Panc1 (cell line): ENCODE measurements around the gene CACNA1B. TPM values are rescaled to one million over a fixed set of nuclear protein-coding genes. Genes with fewer than 3 reads are reported as not detected.

Experiments
- ATAC-seq: fragments of 200-7000 bp; cut with Tn5 transposase; 2 replicates; pipeline ENCODE4 v1.9.1; 2020; ENCODE audit warnings: mild to moderate bottlenecking, moderate library complexity
- BruUV-seq: library from RNA; stranded (reverse); fragments of 400-500 nt; replicated peaks from 2 replicates; lab custom pipeline; 2021; lab: Mats Ljungman, UMichigan
- CTCF ChIA-PET: fragments of 300-600 bp; sonication (Branson Sonifier 250); formaldehyde crosslinking; loops from one replicate; lab custom pipeline; 2022; ENCODE audit warnings: antibody characterized with exemption; lab: Charles Lee
- POLR2A ChIA-PET: fragments of 300-600 bp; sonication (Branson Sonifier 250); formaldehyde crosslinking; loops from one replicate; lab custom pipeline; 2022; ENCODE audit warnings: antibody characterized with exemption; lab: Charles Lee
- DNase-seq: peaks from one replicate; pipeline ENCODE4 v3.0.0-alpha.2; 2010; ENCODE audit warnings: low read depth, low spot score
- H3K27ac ChIP-seq: 2 replicates; pipeline ENCODE4 v1.5.1; 2011; ENCODE audit warnings: mild to moderate bottlenecking, low read length, inconsistent platforms
- H3K27me3 ChIP-seq: fragments of 200-500 bp; sonication (Bioruptor generic); 2 replicates; pipeline ENCODE4 v1.6.0; 2014; ENCODE audit warnings: low read length, inconsistent platforms; ENCODE audit not compliant: control insufficient read depth, insufficient read depth
- H3K36me3 ChIP-seq: fragments of 200-500 bp; sonication (Bioruptor generic); 2 replicates; pipeline ENCODE4 v1.5.1; 2014; ENCODE audit warnings: inconsistent platforms, mild to moderate bottlenecking, low read length, moderate library complexity; ENCODE audit not compliant: control insufficient read depth, insufficient read depth
- H3K4me1 ChIP-seq: 2 replicates; pipeline ENCODE4 v1.5.1; 2011; ENCODE audit warnings: inconsistent platforms, mild to moderate bottlenecking, low read length, moderate library complexity; ENCODE audit not compliant: control insufficient read depth, insufficient read depth
- H3K4me3 ChIP-seq, 2 experiments: 2 replicates each; pipeline ENCODE4 v1.5.1; 2011 to 2012; ENCODE audit warnings: low read depth in 2 of 2, low read length in 2 of 2, mild to moderate bottlenecking in 2 of 2, inconsistent platforms in 1 of 2, moderate library complexity in 1 of 2
- H3K9me3 ChIP-seq: fragments of 200-500 bp; sonication (Bioruptor generic); 2 replicates; pipeline ENCODE4 v1.5.1; 2014; ENCODE audit warnings: low read depth, mild to moderate bottlenecking, inconsistent platforms, low read length, moderate library complexity; ENCODE audit not compliant: control insufficient read depth, insufficient read depth
- POLR2AphosphoS5 ChIP-seq: IDR thresholded peaks from 2 replicates; pipeline ENCODE4 v1.6.1; 2012; ENCODE audit warnings: mild to moderate bottlenecking, low read depth, low read length, moderate library complexity
- SIN3A ChIP-seq: IDR thresholded peaks from 2 replicates; pipeline ENCODE4 v1.6.1; 2012; ENCODE audit warnings: low read depth, mild to moderate bottlenecking, low read length, moderate library complexity, borderline replicate concordance; ENCODE audit not compliant: insufficient read depth
- TCF7L2 ChIP-seq: IDR thresholded peaks from 2 replicates; pipeline ENCODE4 v1.6.1; 2011; ENCODE audit warnings: mild to moderate bottlenecking, low read depth, low read length, inconsistent platforms
- in situ Hi-C: cut with HindIII; loops from 2 replicates; pipeline ENCODE4 v1.10.0; 2016; ENCODE audit warnings: low sequenced_read_pairs, low pct_unique_long_range_greater_than_20kb
- intact Hi-C: fragments of 100-400 bp; cut with micrococcal nuclease; formaldehyde crosslinking; loops from one replicate; pipeline ENCODE4 v1.10.0; 2022; ENCODE audit not compliant: unreplicated experiment
- total RNA-seq: library from RNA; stranded (reverse); gene quantifications from one replicate; pipeline ENCODE4 v1.2.1, GENCODE V29; 2021; ENCODE audit not compliant: unreplicated experiment
- TF ChIP-seq, protein P1 (sequence below), 2 experiments: IDR thresholded peaks; 2 replicates each; pipeline ENCODE4 v1.6.1; 2011 to 2012; ENCODE audit warnings: low read depth in 2 of 2, control low read depth in 1 of 2, low read length in 1 of 2, mild to moderate bottlenecking in 1 of 2, moderate library complexity in 1 of 2; ENCODE audit not compliant: insufficient read depth in 1 of 2
- TF ChIP-seq, protein P2 (sequence below): fragments of 450-650 bp; IDR thresholded peaks from 2 replicates; pipeline ENCODE4 v1.5.1; 2017; ENCODE audit warnings: mild to moderate bottlenecking

Gene CACNA1B
- total RNA-seq, 1 experiment from 2014 or later: 0.49 TPM

DNA sequence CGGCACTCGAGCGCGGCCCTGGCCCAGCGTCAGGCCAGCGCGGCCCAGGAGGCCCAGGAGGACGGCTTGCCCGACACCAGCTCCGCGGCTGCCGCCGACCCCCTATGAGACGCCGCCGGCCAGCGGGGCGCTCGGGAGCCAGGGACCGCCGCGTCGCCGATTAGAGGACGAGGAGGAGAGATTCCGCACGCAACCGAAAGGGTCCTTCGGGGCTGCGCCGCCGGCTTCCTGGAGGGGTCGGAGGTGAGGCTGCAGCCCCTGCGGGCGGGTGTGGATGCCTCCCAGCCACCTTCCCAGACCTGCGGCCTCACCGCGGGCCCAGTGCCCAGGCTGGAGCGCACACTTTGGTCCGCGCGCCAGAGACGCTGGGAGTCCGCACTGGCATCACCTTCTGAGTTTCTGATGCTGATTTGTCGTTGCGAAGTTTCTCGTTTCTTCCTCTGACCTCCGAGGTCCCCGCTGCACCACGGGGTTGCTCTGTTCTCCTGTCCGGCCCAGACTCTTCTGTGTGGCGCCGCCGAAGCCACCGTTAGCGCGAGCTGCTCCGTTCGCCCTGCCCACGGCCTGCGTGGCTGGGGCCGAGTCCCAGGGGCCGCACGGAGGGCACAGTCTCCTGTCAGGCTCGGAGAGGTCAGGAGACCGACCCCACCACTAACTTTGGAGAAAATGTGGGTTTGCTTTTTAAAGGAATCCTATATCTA, 42.6 kb upstream of the CACNA1B start:
- ChIA-PET POLR2A (no interaction called here), CTCF (no interaction called here)
- Histone ChIP-seq H3K9me3 (no peaks in the 10 kb centered on the region), H3K4me3 (no peak overlapping the region), H3K27me3 (no peaks in the 10 kb centered on the region), H3K4me1 (no peaks in the 10 kb centered on the region), H3K36me3 (no peaks in the 10 kb centered on the region), H3K27ac (no peak overlapping the region)
- intact Hi-C loops: no loop called here
- ATAC-seq (no peak), DNase-seq (no peak)
- no TSS peak for BruUV-seq
- no peak for TF ChIP-seq SIN3A
- no peak for TF ChIP-seq POLR2AphosphoS5
- TF ChIP-seq, protein P1, sequence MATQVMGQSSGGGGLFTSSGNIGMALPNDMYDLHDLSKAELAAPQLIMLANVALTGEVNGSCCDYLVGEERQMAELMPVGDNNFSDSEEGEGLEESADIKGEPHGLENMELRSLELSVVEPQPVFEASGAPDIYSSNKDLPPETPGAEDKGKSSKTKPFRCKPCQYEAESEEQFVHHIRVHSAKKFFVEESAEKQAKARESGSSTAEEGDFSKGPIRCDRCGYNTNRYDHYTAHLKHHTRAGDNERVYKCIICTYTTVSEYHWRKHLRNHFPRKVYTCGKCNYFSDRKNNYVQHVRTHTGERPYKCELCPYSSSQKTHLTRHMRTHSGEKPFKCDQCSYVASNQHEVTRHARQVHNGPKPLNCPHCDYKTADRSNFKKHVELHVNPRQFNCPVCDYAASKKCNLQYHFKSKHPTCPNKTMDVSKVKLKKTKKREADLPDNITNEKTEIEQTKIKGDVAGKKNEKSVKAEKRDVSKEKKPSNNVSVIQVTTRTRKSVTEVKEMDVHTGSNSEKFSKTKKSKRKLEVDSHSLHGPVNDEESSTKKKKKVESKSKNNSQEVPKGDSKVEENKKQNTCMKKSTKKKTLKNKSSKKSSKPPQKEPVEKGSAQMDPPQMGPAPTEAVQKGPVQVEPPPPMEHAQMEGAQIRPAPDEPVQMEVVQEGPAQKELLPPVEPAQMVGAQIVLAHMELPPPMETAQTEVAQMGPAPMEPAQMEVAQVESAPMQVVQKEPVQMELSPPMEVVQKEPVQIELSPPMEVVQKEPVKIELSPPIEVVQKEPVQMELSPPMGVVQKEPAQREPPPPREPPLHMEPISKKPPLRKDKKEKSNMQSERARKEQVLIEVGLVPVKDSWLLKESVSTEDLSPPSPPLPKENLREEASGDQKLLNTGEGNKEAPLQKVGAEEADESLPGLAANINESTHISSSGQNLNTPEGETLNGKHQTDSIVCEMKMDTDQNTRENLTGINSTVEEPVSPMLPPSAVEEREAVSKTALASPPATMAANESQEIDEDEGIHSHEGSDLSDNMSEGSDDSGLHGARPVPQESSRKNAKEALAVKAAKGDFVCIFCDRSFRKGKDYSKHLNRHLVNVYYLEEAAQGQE (IDR thresholded peaks at IDR 0.05; ENCODE audit: insufficient read depth in 1 of 2, low read depth in 2 of 2, low read length in 1 of 2): no peak
- TF ChIP-seq TCF7L2: no peak
- TF ChIP-seq, protein P2, sequence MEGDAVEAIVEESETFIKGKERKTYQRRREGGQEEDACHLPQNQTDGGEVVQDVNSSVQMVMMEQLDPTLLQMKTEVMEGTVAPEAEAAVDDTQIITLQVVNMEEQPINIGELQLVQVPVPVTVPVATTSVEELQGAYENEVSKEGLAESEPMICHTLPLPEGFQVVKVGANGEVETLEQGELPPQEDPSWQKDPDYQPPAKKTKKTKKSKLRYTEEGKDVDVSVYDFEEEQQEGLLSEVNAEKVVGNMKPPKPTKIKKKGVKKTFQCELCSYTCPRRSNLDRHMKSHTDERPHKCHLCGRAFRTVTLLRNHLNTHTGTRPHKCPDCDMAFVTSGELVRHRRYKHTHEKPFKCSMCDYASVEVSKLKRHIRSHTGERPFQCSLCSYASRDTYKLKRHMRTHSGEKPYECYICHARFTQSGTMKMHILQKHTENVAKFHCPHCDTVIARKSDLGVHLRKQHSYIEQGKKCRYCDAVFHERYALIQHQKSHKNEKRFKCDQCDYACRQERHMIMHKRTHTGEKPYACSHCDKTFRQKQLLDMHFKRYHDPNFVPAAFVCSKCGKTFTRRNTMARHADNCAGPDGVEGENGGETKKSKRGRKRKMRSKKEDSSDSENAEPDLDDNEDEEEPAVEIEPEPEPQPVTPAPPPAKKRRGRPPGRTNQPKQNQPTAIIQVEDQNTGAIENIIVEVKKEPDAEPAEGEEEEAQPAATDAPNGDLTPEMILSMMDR: no peak
- in situ Hi-C loops: no loop called here

DNA sequence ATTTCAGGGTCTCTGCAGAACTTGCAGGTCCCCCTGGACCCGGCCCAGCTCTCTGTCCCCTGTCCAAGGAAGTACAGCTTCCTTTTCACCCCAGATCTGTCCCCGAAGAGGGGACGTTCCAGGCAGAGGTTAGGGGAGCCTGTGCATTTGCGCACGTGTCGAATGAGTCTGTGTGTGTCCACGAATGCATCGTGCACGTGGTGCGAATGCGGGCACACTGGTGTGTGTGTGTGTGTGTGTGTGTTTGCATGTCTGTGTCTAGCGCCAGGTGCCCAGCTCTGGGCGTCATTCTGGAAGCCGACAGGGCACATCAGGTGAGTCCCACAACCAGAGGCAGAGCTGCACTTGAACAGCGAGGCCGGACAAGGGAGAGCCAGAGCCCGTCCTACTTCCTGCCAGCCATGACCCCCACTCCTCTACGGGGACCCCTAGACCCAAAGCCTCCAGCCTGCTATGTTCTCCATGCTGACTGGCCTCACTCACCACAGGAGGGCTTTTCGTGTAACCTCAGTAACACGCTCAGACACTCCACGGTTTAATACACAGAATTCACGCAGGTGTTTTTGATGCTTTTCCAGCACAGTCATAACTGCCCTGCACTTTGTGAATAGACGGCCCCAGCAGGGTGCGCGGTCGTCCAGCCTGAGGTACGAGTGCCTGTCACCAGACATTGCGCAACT, 41.3 kb upstream of the CACNA1B start:
- CTCF ChIA-PET: no interaction called here
- no peaks in the 10 kb centered on the region for H3K4me1 ChIP-seq

More for the DNA sequence above, 41.3 kb upstream of the CACNA1B start:
- ATAC-seq (no peak), DNase-seq (no peak)
- H3K27me3 ChIP-seq: no peaks in the 10 kb centered on the region
- intact Hi-C loops: no loop called here
- H3K9me3 ChIP-seq: no peaks in the 10 kb centered on the region
- no TSS peak for BruUV-seq
- TF ChIP-seq TCF7L2: no peak
- no peak for TF ChIP-seq SIN3A
- TF ChIP-seq, protein P2: no peak
- TF ChIP-seq POLR2AphosphoS5: no peak
- no peak overlapping the region for H3K4me3 ChIP-seq
- POLR2A ChIA-PET: no interaction called here
- in situ Hi-C loops: no loop called here
- no peaks in the 10 kb centered on the region for H3K36me3 ChIP-seq
- H3K27ac ChIP-seq: no peak overlapping the region
